Measurements from ENCODE around the gene PIK3AP1. TPM values are rescaled to one million over a fixed set of nuclear protein-coding genes. Genes with fewer than 3 reads are reported as not detected.
"Not testable (repeated sequence)": the region's sequence is repeated elsewhere in the genome, so short reads cannot be mapped to it uniquely, and the experiment has no call there.

The PIK3AP1 gene
- total and polyA plus RNA-seq, 7 experiments from 2014 or later = 0.46 to 68.1 (median 2.9) TPM

- Mint-ChIP-seq H3K9me3 (no peaks in the 10 kb centered on the region), H3K36me3 (peaks cover 8 to 36% (median 17%) of the 10 kb centered on the region in 5 donors), H3K27ac (no peak overlapping the region), H3K27me3 (no peaks in the 10 kb centered on the region), H3K4me1 (peaks cover 0 to 5% (median 0%) of the 10 kb centered on the region in 7 donors), H3K4me3 (no peak overlapping the region)
- no peak overlapping the region for H3K27ac ChIP-seq (ENCODE audit: low read depth, low read length)
- H3K4me1 ChIP-seq (ENCODE audit: control insufficient read depth in 2 of 2, insufficient read depth in 2 of 2, low read length in 2 of 2) = no peaks in the 10 kb centered on the region
- no peak overlapping the region for H3K4me3 ChIP-seq (ENCODE audit: low read length)
- POLR2A ChIA-PET = no interaction called here
- DNase-seq = peak in 1 of 9 donors; percentile 6
- no peaks in the 10 kb centered on the region for H3K27me3 ChIP-seq (ENCODE audit: control insufficient read depth in 2 of 2, insufficient read depth in 2 of 2, low read length in 2 of 2)
- peaks cover 6 to 44% (median 8%) of the 10 kb centered on the region in 3 experiments for H3K36me3 ChIP-seq (ENCODE audit: control insufficient read depth in 2 of 3, insufficient read depth in 3 of 3, low read length in 3 of 3)
- no peaks in the 10 kb centered on the region for H3K9me3 ChIP-seq (ENCODE audit: control insufficient read depth in 2 of 3, low read length in 3 of 3)
- intact Hi-C loops (cut with micrococcal nuclease) = loop anchor here in 1 of 2 donors (2.0 kb wide), 1 partner anchor 159 kb away; no protein-coding TSS in a partner anchor
- CTCF ChIA-PET = interaction anchor here (0.8 kb wide), 1 partner anchor 11 kb away, joined by 3 read pairs; no protein-coding TSS in a partner anchor
- ATAC-seq = peak; percentile 52
Measured at GRCh38 chr10:96556003-96556402, 164.3 kb downstream of the PIK3AP1 start.

- Mint-ChIP-seq H3K27ac (no peak overlapping the region), H3K4me3 (no peak overlapping the region), H3K36me3 (peaks cover 5 to 34% (median 13%) of the 10 kb centered on the region in 5 donors), H3K9me3 (no peaks in the 10 kb centered on the region), H3K4me1 (peaks cover 0 to 5% (median 0%) of the 10 kb centered on the region in 7 donors), H3K27me3 (no peaks in the 10 kb centered on the region)
- ChIA-PET CTCF (interaction anchor here (0.8 kb wide), 1 partner anchor 11 kb away, joined by 3 read pairs; no protein-coding TSS in a partner anchor), POLR2A (no interaction called here)
- no peak for DNase-seq
- Histone ChIP-seq H3K27me3 (ENCODE audit: control insufficient read depth in 2 of 2, insufficient read depth in 2 of 2, low read length in 2 of 2) (no peaks in the 10 kb centered on the region), H3K36me3 (ENCODE audit: control insufficient read depth in 2 of 3, insufficient read depth in 3 of 3, low read length in 3 of 3) (peaks cover 6 to 47% (median 11%) of the 10 kb centered on the region in 3 experiments), H3K4me1 (ENCODE audit: control insufficient read depth in 2 of 2, insufficient read depth in 2 of 2, low read length in 2 of 2) (no peaks in the 10 kb centered on the region), H3K27ac (ENCODE audit: low read depth, low read length) (no peak overlapping the region), H3K9me3 (ENCODE audit: control insufficient read depth in 2 of 3, low read length in 3 of 3) (no peaks in the 10 kb centered on the region), H3K4me3 (ENCODE audit: low read length) (no peak overlapping the region)
- no peak for ATAC-seq
- intact Hi-C loops (cut with micrococcal nuclease) = no loop called here
Measured at GRCh38 chr10:96555330-96555729, 165.0 kb downstream of the PIK3AP1 start.

- no peak overlapping the region for H3K27ac Mint-ChIP-seq
- Histone ChIP-seq H3K4me3 (ENCODE audit: low read length) (no peak overlapping the region), H3K36me3 (ENCODE audit: control insufficient read depth in 2 of 3, insufficient read depth in 3 of 3, low read length in 3 of 3) (peaks cover 11 to 68% (median 31%) of the 10 kb centered on the region in 3 experiments), H3K27ac (ENCODE audit: low read depth, low read length) (no peak overlapping the region), H3K9me3 (ENCODE audit: control insufficient read depth in 2 of 3, low read length in 3 of 3) (no peaks in the 10 kb centered on the region), H3K4me1 (ENCODE audit: control insufficient read depth in 2 of 2, insufficient read depth in 2 of 2, low read length in 2 of 2) (no peaks in the 10 kb centered on the region), H3K27me3 (ENCODE audit: control insufficient read depth in 2 of 2, insufficient read depth in 2 of 2, low read length in 2 of 2) (no peaks in the 10 kb centered on the region)
- DNase-seq = no peak
- peaks cover 0 to 16% (median 5%) of the 10 kb centered on the region in 7 donors for H3K4me1 Mint-ChIP-seq
- H3K4me3 Mint-ChIP-seq = no peak overlapping the region
- no peaks in the 10 kb centered on the region for H3K9me3 Mint-ChIP-seq
- H3K36me3 Mint-ChIP-seq = peaks cover 12 to 62% (median 36%) of the 10 kb centered on the region in 5 donors
- ChIA-PET POLR2A (no interaction called here), CTCF (interaction anchor here (0.6 kb wide), 1 partner anchor 88 kb away, joined by 3 read pairs; no protein-coding TSS in a partner anchor)
- intact Hi-C loops (cut with micrococcal nuclease) = no loop called here
- no peaks in the 10 kb centered on the region for H3K27me3 Mint-ChIP-seq
- ATAC-seq = no peak
Measured at GRCh38 chr10:96548589-96548988, 171.7 kb downstream of the PIK3AP1 start.

DNA sequence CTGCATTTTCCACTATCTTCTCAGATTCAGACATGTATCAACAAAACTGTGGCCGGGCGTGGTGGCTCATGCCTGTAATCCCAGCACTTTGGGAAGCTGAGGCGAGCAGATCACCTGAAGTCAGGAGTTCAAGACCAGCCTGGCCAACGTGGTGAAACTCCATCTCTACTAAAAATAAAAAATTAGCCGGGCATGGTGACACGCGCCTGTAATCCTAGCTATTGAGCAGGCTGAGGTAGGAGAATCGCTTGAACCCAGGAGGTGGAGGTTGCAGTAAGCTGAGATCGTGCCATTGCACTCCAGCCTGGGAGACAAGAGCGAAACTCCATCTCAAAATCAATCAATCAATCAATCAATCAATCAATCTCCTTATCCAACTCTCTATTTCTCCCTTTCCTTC, 174.8 kb downstream of the PIK3AP1 start:
- peaks cover 12 to 63% (median 38%) of the 10 kb centered on the region in 5 donors for H3K36me3 Mint-ChIP-seq
- ATAC-seq; H3K27me3 ChIP-seq (ENCODE audit: control insufficient read depth in 2 of 2, insufficient read depth in 2 of 2, low read length in 2 of 2); H3K9me3 Mint-ChIP-seq; DNase-seq; intact Hi-C loops (cut with micrococcal nuclease); H3K27ac ChIP-seq (ENCODE audit: low read depth, low read length); H3K4me3 ChIP-seq (ENCODE audit: low read length); CTCF ChIA-PET; POLR2A ChIA-PET; H3K4me3 Mint-ChIP-seq; H3K4me1 ChIP-seq (ENCODE audit: control insufficient read depth in 2 of 2, insufficient read depth in 2 of 2, low read length in 2 of 2); H3K27me3 Mint-ChIP-seq; H3K9me3 ChIP-seq (ENCODE audit: control insufficient read depth in 2 of 3, low read length in 3 of 3): not testable (repeated sequence)
- H3K4me1 Mint-ChIP-seq = peaks cover 0 to 22% (median 8%) of the 10 kb centered on the region in 7 donors
- peak overlapping the region in 2 of 9 donors; percentile 17 to 31 for H3K27ac Mint-ChIP-seq
- peaks cover 19 to 66% (median 23%) of the 10 kb centered on the region in 3 experiments for H3K36me3 ChIP-seq (ENCODE audit: control insufficient read depth in 2 of 3, insufficient read depth in 3 of 3, low read length in 3 of 3)

Other genes with a start within 250 kb of the PIK3AP1 start
- gene TLL2, start 206.6 kb downstream of the PIK3AP1 start, total RNA-seq = under 1 TPM in 1 of 5 experiments, not detected in 4; 0.24 TPM
- not detected for gene TLL2, start 206.6 kb downstream of the PIK3AP1 start, polyA plus RNA-seq
- gene TM9SF3, start 133.5 kb downstream of the PIK3AP1 start, total RNA-seq = 10 to 100 TPM; 76.7 to 94.0 (median 83.5) TPM
- gene TM9SF3, start 133.5 kb downstream of the PIK3AP1 start, polyA plus RNA-seq = 10 to 100 TPM; 56.8 to 58.2 TPM
- 10 to 100 TPM; 25.3 to 55.9 (median 51.8) TPM for gene LCOR, start 111.8 kb upstream of the PIK3AP1 start, total RNA-seq
- 10 to 100 TPM; 26.8 to 27.1 TPM for gene LCOR, start 111.8 kb upstream of the PIK3AP1 start, polyA plus RNA-seq